GM21367 (cell line): Measurements from ENCODE around the gene UHRF2.

Experiments
- ATAC-seq: cut with Tn5 transposase; IDR thresholded peaks from one replicate; pipeline ENCODE4 v1.9.1; 2021; ENCODE audit not compliant: unreplicated experiment

UHRF2 gene

DNA sequence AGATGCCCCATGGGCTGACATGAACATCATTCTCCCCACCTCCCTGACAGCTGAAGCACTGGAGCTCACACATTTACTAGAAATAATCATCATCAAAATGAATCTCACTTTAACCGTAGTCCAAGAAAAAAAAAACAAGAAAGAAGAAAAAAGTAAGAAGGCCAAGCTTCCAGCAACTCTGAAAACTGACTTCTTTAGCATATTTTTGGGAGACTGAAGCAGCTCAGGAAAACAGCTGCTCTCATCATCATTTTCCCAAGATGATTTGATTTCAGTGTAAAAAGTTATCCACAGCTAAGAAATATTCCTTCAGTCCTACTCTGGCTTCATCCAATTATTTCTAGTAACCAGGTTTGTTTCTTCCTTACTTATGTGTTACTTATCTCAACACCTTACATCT is 140.9 kb downstream of the UHRF2 start:
- ATAC-seq = no peak
